ENCODE data around the gene FEN1. TPM values are rescaled to one million over a fixed set of nuclear protein-coding genes. Genes with fewer than 3 reads are reported as not detected.

Gene FEN1
- total RNA-seq, 2 experiments from 2014 or later: 98.6 to 118 TPM

DNA sequence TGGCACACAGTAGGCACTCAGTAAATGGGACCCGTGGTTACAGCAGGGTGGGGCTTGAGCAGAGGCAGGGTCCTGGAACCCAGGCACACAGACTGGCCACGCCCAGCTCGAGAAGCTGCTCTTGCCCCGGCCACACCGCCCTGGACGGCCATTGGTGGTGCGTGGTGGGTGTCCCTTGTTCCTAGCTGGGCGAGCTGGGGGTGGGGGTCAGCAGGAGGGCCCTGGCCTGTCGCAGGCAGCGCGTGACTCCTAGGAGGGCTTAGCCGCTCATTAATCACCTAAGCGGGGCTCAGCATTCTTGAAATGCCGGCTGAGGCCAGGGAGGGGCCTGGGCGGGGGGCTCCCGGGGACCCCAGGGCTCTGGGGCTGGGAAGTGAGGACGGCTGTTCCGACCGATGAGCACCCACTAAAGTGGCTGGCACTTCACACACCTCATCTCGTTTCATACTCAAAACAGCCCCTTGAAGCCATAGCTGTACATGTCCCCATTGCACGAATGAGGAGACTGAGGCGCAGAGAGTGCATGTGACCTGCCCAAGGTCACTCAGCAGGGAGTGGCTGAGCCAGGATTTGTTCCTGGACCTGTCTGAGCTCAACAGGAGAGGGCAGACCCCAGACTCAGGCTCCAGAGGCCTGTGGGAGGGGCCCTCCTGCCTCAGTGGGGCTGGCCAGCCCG lies 28.6 kb upstream of the FEN1 start:
- H3K36me3 Mint-ChIP-seq (ENCODE audit: low read depth): no peaks in the 10 kb centered on the region
- CTCF ChIA-PET: interaction anchor here (1.0 to 1.1 kb wide), 2 partner anchors 16 to 23 kb away, joined by 3 to 6 read pairs; no protein-coding TSS in a partner anchor
- H3K27ac Mint-ChIP-seq: no peak overlapping the region
- POLR2A ChIA-PET: no interaction called here
- H3K4me1 Mint-ChIP-seq: no peaks in the 10 kb centered on the region
- no peaks in the 10 kb centered on the region for H3K27me3 Mint-ChIP-seq
- no peak overlapping the region for H3K4me3 Mint-ChIP-seq
- DNase-seq: no peak
- no peaks in the 10 kb centered on the region for H3K9me3 Mint-ChIP-seq

DNA sequence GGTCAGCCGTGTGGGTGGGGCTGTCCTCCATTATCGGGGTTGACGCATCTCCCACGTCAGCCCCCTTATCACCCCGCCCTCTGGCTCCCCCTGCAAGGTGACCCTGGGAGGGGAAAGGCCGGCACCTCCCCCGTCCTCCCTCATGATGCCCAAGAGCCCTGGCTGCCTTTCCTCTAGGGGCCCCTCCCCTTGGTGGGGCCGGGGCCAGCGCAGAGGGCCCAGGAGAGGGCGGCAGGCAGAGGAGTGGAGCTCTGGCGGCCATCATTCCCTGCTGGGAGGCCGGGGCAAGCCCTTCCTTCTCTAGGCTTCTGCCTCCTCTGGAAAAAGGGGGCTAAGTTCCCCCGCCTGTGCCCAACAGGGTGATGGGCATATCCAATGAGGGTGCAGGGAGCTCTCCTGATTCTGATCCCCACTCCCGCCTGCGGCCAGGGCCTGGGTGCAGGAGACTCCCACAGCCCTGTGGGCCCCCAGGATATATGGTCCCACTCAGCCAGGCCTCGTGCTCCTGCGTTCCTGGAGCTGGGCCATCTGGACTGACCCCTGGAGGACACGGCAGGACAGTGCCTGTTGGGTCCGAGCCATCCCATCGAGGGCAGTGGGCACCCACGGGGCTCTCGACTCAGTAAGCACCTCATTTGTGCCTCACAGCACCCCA lies 28.0 kb upstream of the FEN1 start:
- Mint-ChIP-seq H3K27me3 (no peaks in the 10 kb centered on the region), H3K27ac (no peak overlapping the region), H3K4me3 (no peak overlapping the region), H3K4me1 (no peaks in the 10 kb centered on the region), H3K9me3 (no peaks in the 10 kb centered on the region), H3K36me3 (ENCODE audit: low read depth) (no peaks in the 10 kb centered on the region)
- POLR2A ChIA-PET: no interaction called here
- CTCF ChIA-PET: interaction anchor here (1.0 to 1.2 kb wide), 2 partner anchors 12 to 17 kb away, joined by 3 to 5 read pairs; no protein-coding TSS in a partner anchor
- DNase-seq: no peak

DNA sequence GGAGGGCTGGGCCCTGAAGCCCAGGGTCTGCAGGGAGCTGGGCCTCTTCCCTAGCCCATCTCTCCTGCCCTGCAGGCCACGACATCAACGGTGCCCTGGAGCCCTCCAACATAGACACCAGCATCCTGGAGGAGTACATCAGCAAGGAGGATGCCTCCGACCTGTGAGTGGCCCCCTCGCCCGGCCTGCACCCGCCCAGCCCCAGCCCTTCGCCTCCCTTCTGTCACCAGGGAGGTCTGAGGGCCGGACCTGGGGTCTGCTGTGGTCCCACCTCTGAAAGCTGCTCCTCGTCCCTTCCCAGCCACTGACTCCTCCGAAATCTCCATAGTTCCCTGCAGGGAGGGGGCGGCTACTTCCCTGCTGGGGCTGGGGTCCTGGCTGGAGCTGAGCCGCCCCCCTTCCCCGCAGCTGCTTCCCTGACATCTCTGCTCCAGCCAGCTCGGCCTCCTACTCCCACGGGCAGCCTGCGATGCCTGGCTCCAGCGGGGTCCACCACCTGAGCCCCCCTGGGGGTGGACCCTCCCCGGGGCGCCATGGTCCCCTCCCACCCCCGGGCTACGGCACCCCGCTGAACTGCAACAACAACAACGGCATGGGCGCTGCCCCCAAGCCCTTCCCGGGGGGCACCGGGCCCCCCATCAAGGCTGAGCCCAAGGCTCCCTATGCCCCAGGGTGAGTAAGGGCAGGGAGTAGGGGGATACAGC lies 27.0 kb upstream of the FEN1 start:
- POLR2A ChIA-PET: no interaction called here
- CTCF ChIA-PET: interaction anchor here (0.5 to 1.7 kb wide), 3 partner anchors 13 to 32 kb away, joined by 4 to 5 read pairs (median 5); no protein-coding TSS in a partner anchor

DNA sequence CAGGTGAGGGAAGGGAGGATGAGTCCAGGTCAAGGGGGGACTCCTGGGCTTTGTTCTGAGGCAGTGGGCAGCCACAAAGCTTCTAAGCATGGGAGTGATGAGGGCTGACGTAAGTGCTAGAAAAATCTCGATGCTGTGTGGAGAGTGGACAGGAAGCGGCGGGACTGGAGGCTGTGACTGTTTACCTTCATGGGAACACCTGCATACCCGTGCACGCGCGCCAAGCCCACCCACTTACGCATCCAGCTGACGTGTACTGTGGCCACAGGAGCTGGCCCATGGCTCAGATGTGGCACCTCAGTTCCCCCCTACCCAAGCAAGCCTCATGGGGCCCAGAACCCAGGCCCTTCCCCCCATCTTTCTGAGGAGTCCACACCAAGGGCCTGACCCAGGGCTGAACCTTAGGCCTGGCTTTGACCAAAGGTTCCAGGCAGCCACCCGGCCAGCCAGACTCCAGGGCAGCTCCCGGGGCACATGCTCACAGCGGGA lies 26.3 kb upstream of the FEN1 start:
- H3K4me3 Mint-ChIP-seq: no peak overlapping the region
- no peak for DNase-seq
- POLR2A ChIA-PET: no interaction called here
- CTCF ChIA-PET: interaction anchor here (0.5 to 1.7 kb wide), 2 partner anchors 19 to 31 kb away, joined by 4 to 5 read pairs; no protein-coding TSS in a partner anchor
- peaks cover 7% of the 10 kb centered on the region for H3K4me1 Mint-ChIP-seq
- no peaks in the 10 kb centered on the region for H3K27me3 Mint-ChIP-seq
- H3K36me3 Mint-ChIP-seq (ENCODE audit: low read depth): no peaks in the 10 kb centered on the region
- H3K27ac Mint-ChIP-seq: no peak overlapping the region
- H3K9me3 Mint-ChIP-seq: no peaks in the 10 kb centered on the region

More for the DNA sequence above, 27.0 kb upstream of the FEN1 start:
- no peak overlapping the region for H3K27ac Mint-ChIP-seq
- H3K4me1 Mint-ChIP-seq: peaks cover under 1% of the 10 kb centered on the region
- no peaks in the 10 kb centered on the region for H3K9me3 Mint-ChIP-seq
- no peak for DNase-seq
- no peaks in the 10 kb centered on the region for H3K36me3 Mint-ChIP-seq (ENCODE audit: low read depth)
- H3K4me3 Mint-ChIP-seq: no peak overlapping the region
- H3K27me3 Mint-ChIP-seq: no peaks in the 10 kb centered on the region

DNA sequence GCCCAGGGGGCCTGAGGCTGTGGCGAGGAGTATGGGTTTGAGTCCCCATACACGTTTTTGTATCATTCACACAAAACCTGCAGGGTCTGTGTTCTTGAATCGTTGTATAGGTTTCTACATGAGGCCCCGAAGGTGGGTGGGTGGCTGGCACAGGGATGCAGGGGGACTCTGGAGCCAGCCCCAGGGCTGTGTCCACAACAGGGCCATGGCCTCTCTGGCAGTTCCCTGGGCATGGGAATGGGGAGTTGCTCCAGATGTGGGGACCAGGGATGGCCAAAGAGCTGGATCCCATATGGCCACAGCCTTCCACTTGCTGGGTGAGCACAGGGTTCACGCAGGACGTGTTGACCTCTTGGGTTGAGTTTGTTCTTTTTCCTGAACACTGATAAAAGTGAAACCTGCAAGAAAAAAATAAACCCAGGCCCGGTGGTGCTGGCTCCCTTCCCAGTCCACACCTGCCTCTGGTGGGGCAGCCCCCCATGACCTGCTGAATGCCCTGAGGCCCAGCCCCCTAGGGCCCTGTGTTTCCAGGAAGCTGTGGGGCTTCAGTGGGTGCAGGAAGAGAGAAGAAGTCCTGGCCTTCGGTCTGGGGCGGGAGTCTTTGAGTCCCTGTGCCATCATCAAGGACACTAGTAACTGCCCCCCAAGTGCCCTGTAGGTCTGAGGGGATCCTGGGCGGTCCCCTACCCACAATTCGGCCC lies 24.2 kb upstream of the FEN1 start:
- ChIA-PET POLR2A (no interaction called here), CTCF (interaction anchor here (0.8 kb wide), 1 partner anchor 9 kb away, joined by 5 read pairs; no protein-coding TSS in a partner anchor)
- H3K4me3 Mint-ChIP-seq: no peak overlapping the region
- no peak overlapping the region for H3K27ac Mint-ChIP-seq
- peaks cover 13% of the 10 kb centered on the region for H3K4me1 Mint-ChIP-seq
- H3K27me3 Mint-ChIP-seq: no peaks in the 10 kb centered on the region
- H3K36me3 Mint-ChIP-seq (ENCODE audit: low read depth): no peaks in the 10 kb centered on the region
- no peaks in the 10 kb centered on the region for H3K9me3 Mint-ChIP-seq
- DNase-seq: no peak

DNA sequence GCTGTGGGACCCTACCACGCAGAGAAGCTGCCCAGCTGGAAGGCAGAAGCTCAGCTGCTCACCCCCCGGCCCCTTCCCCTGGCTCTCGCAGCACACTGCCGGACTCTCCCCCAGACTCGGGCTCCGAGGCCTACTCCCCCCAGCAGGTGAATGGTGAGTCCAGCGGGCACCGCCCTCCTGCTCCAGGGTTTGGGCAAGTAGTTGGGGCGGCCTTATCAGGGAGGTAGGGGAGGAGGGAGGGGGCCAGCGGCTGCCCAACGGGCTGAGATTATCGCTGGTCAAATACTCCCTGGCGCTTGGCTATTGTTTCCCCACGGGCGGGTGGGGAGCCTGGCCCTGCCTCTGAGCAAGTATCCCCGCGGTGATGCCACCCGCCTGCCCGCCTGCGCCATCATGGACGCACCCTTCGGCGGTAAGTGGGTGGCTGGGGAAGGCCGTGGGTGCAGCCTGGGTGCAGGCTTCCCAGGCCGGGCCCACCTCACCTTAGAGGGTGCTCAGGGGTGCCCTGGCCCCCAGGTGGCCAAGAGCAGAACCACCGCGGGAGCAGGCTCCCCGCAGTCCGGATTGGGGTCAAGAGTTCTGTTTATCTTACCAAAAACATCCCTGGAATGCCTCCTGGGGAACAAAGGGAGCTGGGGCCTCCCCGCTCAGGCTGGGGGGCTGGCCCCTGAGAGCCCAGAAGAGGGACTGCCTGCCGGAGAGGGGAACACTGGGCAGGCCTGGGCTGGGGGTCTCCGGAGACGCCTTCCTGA lies 23.4 kb upstream of the FEN1 start:
- H3K36me3 Mint-ChIP-seq (ENCODE audit: low read depth): no peaks in the 10 kb centered on the region
- POLR2A ChIA-PET: no interaction called here

DNA sequence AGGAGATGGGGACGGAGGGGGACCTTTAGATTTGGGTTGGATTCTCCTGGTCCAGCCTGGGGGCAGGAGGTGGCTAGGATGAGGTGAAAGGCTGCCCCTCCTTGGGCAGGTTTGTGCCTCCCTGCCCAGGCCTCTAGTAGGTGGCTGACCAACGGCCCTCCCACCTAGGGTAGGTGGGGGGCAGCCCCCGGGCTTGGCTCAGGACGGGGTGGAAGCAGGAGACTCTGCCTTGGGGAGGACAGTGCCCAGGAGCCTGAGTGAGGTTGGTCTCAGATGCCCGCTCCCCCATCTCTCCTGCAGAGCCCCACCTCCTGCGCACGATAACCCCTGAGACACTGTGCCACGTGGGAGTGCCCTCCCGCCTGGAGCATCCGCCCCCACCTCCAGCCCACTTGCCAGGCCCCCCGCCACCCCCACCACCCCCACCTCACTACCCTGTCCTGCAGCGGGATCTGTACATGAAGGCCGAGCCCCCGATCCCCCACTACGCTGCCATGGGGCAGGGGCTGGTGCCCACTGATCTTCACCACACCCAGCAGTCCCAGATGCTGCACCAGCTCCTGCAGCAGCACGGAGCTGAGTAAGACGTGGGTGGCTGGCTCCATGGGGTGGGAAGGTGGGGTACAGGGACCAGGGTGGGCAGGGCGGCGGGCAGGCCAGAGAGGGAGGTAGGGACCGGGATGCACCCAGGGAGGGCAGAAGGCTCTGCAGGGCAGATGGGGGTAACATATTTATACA lies 22.6 kb upstream of the FEN1 start:
- H3K4me3 Mint-ChIP-seq: no peak overlapping the region
- CTCF ChIA-PET: no interaction called here
- no peaks in the 10 kb centered on the region for H3K9me3 Mint-ChIP-seq
- DNase-seq: no peak
- no peak overlapping the region for H3K27ac Mint-ChIP-seq
- POLR2A ChIA-PET: no interaction called here
- no peaks in the 10 kb centered on the region for H3K27me3 Mint-ChIP-seq
- H3K36me3 Mint-ChIP-seq (ENCODE audit: low read depth): no peaks in the 10 kb centered on the region
- H3K4me1 Mint-ChIP-seq: peaks cover 13% of the 10 kb centered on the region

More for the DNA sequence above, 23.4 kb upstream of the FEN1 start:
- Mint-ChIP-seq H3K27ac (no peak overlapping the region), H3K9me3 (no peaks in the 10 kb centered on the region), H3K4me3 (no peak overlapping the region), H3K27me3 (no peaks in the 10 kb centered on the region), H3K4me1 (peaks cover 13% of the 10 kb centered on the region)
- CTCF ChIA-PET: interaction anchor here (0.8 kb wide), 1 partner anchor 10 kb away, joined by 5 read pairs; no protein-coding TSS in a partner anchor
- no peak for DNase-seq

DNA sequence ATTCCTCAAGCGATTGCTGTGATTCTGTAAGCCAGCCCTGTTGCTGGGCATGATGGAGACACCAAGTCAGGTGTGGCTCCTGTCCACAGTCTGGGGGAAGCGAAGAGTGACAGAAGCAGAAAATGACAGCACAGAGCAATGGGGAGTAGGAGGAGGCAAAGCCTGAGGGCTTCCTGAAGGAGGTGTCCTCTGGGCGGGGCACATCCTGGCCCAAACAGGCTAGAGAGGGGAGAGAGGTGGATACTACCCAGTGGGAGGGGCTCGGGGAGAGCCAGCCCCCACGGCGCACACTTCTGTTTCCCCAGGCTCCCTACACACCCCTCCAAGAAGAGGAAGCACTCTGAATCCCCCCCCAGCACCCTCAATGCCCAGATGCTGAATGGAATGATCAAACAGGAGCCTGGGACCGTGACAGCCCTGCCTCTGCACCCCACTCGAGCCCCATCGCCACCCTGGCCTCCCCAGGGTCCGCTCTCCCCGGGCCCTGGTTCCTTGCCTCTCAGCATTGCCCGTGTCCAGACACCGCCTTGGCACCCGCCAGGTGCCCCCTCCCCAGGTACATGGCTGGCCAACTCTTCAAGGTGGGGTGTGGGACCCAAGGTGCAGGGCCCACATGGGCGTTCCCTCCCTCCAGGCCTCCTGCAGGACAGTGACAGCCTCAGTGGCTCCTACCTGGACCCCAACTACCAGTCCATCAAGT lies 21.4 kb upstream of the FEN1 start:
- no peaks in the 10 kb centered on the region for H3K9me3 Mint-ChIP-seq
- peak overlapping the region; percentile 68 for H3K27ac Mint-ChIP-seq
- no peaks in the 10 kb centered on the region for H3K36me3 Mint-ChIP-seq (ENCODE audit: low read depth)
- peaks cover 15% of the 10 kb centered on the region for H3K4me1 Mint-ChIP-seq
- no peak for DNase-seq
- H3K27me3 Mint-ChIP-seq: no peaks in the 10 kb centered on the region
- POLR2A ChIA-PET: no interaction called here
- CTCF ChIA-PET: no interaction called here
- no peak overlapping the region for H3K4me3 Mint-ChIP-seq

DNA sequence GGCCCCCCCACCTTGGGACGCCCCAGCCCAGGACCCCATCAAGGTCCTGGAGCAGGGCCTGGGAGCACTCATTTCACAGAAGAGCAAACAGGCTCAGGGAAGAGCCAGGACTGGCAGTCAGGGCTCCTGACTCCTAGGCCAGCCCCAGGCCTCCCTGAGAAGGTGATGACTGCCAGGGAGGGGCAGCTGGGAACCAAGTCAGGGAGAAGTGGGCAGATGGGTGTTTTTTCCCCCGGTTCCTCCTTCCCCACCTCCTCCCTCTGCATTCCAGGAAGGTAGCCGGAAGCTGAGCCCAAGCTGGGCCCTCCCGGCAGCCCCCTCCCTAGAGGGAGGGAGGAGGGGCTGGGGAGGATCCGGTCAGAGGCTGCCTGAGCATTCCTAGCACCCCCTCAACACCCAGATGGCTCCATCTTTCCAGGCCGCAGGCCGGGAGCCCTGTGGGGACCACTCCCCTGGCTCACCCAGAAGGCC lies 20.7 kb upstream of the FEN1 start:
- no peaks in the 10 kb centered on the region for H3K36me3 Mint-ChIP-seq (ENCODE audit: low read depth)
- DNase-seq: no peak
- peaks cover 21% of the 10 kb centered on the region for H3K4me1 Mint-ChIP-seq
- POLR2A ChIA-PET: interaction anchor here (0.6 kb wide), 1 partner anchor 391 kb away, joined by 3 read pairs; no protein-coding TSS in a partner anchor
- H3K9me3 Mint-ChIP-seq: no peaks in the 10 kb centered on the region
- peak overlapping the region; percentile 68 for H3K27ac Mint-ChIP-seq
- CTCF ChIA-PET: interaction anchor here (0.7 to 1.0 kb wide), 2 partner anchors 11 to 39 kb away, joined by 3 read pairs; no protein-coding TSS in a partner anchor
- H3K4me3 Mint-ChIP-seq: no peak overlapping the region
- peaks cover 2% of the 10 kb centered on the region for H3K27me3 Mint-ChIP-seq

DNA sequence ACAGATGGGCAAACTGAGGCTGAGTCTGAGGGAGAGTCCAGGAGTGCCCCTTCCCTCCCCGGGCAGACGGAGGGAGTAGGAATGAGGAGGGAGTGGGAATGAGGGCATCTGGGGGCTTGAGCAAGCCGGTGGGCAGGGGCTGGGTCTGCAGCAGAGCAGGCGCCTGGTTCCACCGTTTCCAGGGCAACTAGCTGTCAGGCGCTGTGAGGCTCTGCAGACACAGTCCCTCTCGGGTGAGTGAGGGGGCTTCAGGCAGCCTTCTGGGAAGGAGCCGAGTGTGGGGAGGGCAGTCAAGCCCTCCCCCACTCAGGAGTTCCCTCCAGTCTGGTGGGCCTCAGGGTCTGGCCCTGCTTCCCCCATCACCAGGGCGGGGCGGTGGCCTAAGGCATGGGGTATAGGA lies 19.4 kb upstream of the FEN1 start:
- DNase-seq: no peak
- CTCF ChIA-PET: no interaction called here
- Mint-ChIP-seq H3K27me3 (peaks cover 2% of the 10 kb centered on the region), H3K27ac (no peak overlapping the region), H3K36me3 (ENCODE audit: low read depth) (no peaks in the 10 kb centered on the region), H3K9me3 (no peaks in the 10 kb centered on the region), H3K4me3 (no peak overlapping the region), H3K4me1 (peaks cover 32% of the 10 kb centered on the region)
- POLR2A ChIA-PET: no interaction called here

DNA sequence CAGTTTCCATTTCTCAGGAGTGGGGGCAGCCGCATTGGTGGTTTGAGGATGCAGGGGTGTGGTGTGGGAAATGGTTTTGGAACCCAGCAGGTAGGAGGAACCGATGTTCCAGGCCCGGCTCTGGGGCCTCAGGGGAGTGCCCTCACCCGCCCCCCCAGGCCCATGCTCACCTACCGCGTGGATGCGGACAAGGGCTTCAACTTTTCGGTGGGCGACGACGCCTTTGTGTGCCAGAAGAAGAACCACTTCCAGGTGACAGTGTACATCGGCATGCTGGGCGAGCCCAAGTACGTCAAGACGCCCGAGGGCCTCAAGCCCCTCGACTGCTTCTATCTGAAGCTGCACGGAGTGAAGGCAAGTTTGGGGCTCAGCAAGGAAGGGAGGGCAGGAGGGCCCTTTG lies 18.9 kb upstream of the FEN1 start:
- no peaks in the 10 kb centered on the region for H3K36me3 Mint-ChIP-seq (ENCODE audit: low read depth)
- peaks cover 2% of the 10 kb centered on the region for H3K27me3 Mint-ChIP-seq
- no peak overlapping the region for H3K4me3 Mint-ChIP-seq
- H3K27ac Mint-ChIP-seq: no peak overlapping the region
- DNase-seq: no peak
- ChIA-PET POLR2A (no interaction called here), CTCF (no interaction called here)
- H3K9me3 Mint-ChIP-seq: no peaks in the 10 kb centered on the region
- H3K4me1 Mint-ChIP-seq: peaks cover 32% of the 10 kb centered on the region
